K562 (cell line): ENCODE data around the gene KRTCAP2. TPM values are rescaled to one million over a fixed set of nuclear protein-coding genes. Genes with fewer than 3 reads are reported as not detected.
A peak's percentile ranks its signal among the peaks of the same experiment; 100 is the strongest.

Source experiments
- ELF1 ChIP-seq: fragments of 200-800 bp; sonication (Bioruptor generic); IDR thresholded peaks from 2 replicates; pipeline ENCODE4 v1.6.1; 2016; ENCODE audit warnings: missing genetic modification characterization, missing compliant biosample characterization
- HMG20B ChIP-seq: fragments of 250-450 bp; sonication (Bioruptor Pico); IDR thresholded peaks from 2 replicates; pipeline ENCODE4 v1.5.0; 2021; ENCODE audit warnings: mild to moderate bottlenecking
- KDM1A ChIP-seq, 2 experiments: fragments of 450-650 bp; IDR thresholded peaks; 2 replicates each; pipeline ENCODE4 v1.6.1; 2016; ENCODE audit warnings: mild to moderate bottlenecking in 2 of 2
- LARP7 ChIP-seq: fragments of 450-650 bp; IDR thresholded peaks from 2 replicates; pipeline ENCODE4 v1.6.1; 2016
- MYC ChIP-seq, 2 experiments: fragments of 250-450 bp in 1 of 2; sonication (Bioruptor Pico) in 1 of 2; IDR thresholded peaks; 2 replicates each; pipeline versions ENCODE4 v1.5.1 to v1.6.1; 2012 to 2021; ENCODE audit warnings: low read depth in 2 of 2, borderline replicate concordance in 1 of 2, improper control_type of control experiment in 1 of 2, low read length in 1 of 2, mild to moderate bottlenecking in 1 of 2, moderate library complexity in 1 of 2
- TGIF2 ChIP-seq: sonication (generic); formaldehyde crosslinking; IDR thresholded peaks from 2 replicates; pipeline ENCODE4 v1.8.1; 2022; ENCODE audit warnings: mild to moderate bottlenecking, missing genetic modification reagents, moderate library complexity
- ZNF766 ChIP-seq: fragments of 200-800 bp; sonication (Bioruptor generic); conservative IDR thresholded peaks from 2 replicates; pipeline ENCODE4 v1.6.1; 2016; ENCODE audit warnings: missing genetic modification characterization, missing compliant biosample characterization
- polyA plus RNA-seq, 8 experiments: library from polyadenylated mRNA; depleted of rRNA in 4 of 8; stranded (reverse) in 5 of 8; unstranded in 3 of 8; fragments of >200 nt; fragmentation: Nextera tagmentation in 2 of 8; fragmentation: Illumina TruSeq in 1 of 8; extraction: Ambion mirVana in 2 of 8; extraction: Trizol in 1 of 8; gene quantifications; 2 replicates each; pipeline versions ENCODE4 v1.2.1 to v1.2.3, GENCODE V29; 2011 to 2014; ENCODE audit warnings: inconsistent platforms in 1 of 8, missing spikeins in 1 of 8
- total RNA-seq, 7 experiments: library from RNA; depleted of rRNA in 6 of 7; stranded (reverse); fragments of >200 nt in 6 of 7; fragmentation: Illumina TruSeq in 2 of 7; extraction: Trizol in 2 of 7; gene quantifications; 2 replicates each; pipeline versions ENCODE4 v1.2.1 to v1.2.3, GENCODE V29; 2011 to 2021; ENCODE audit warnings: low replicate concordance in 1 of 7
- TF ChIP-seq, protein P1 (sequence below), 2 experiments: fragments of 450-650 bp; formaldehyde crosslinking in 1 of 2; IDR thresholded peaks; 2 replicates each; pipeline versions ENCODE4 v1.4.0 to v1.6.1; 2014 to 2020; ENCODE audit warnings: mild to moderate bottlenecking in 2 of 2, borderline replicate concordance in 1 of 2, low read depth in 1 of 2
- TF ChIP-seq, protein P2 (sequence below): fragments of 450-650 bp; conservative IDR thresholded peaks from 2 replicates; pipeline ENCODE4 v1.6.1; 2016; ENCODE audit warnings: missing genetic modification characterization, low read depth, mild to moderate bottlenecking, missing compliant biosample characterization, moderate library complexity
- TF ChIP-seq, protein P3 (sequence below): fragments of 250-450 bp; sonication (Bioruptor Pico); IDR thresholded peaks from 2 replicates; pipeline ENCODE4 v1.8.0; 2021; ENCODE audit warnings: mild to moderate bottlenecking, moderate library complexity
- TF ChIP-seq, protein P4 (sequence below): fragments of 200-800 bp; sonication (Bioruptor generic); IDR thresholded peaks from 2 replicates; pipeline ENCODE4 v1.6.1; 2017; ENCODE audit warnings: missing genetic modification characterization, missing compliant biosample characterization
- TF ChIP-seq, protein P5 (sequence below): fragments of 450-650 bp; formaldehyde crosslinking; IDR thresholded peaks from 2 replicates; pipeline ENCODE4 v1.4.0; 2022; ENCODE audit warnings: missing genetic modification characterization

KRTCAP2 gene
- total and polyA plus RNA-seq, 9 of the 15 experiments (the other 6 are each of a cell fraction or from before 2014, with no cell fraction given) = 126 to 436 (median 244) TPM

DNA sequence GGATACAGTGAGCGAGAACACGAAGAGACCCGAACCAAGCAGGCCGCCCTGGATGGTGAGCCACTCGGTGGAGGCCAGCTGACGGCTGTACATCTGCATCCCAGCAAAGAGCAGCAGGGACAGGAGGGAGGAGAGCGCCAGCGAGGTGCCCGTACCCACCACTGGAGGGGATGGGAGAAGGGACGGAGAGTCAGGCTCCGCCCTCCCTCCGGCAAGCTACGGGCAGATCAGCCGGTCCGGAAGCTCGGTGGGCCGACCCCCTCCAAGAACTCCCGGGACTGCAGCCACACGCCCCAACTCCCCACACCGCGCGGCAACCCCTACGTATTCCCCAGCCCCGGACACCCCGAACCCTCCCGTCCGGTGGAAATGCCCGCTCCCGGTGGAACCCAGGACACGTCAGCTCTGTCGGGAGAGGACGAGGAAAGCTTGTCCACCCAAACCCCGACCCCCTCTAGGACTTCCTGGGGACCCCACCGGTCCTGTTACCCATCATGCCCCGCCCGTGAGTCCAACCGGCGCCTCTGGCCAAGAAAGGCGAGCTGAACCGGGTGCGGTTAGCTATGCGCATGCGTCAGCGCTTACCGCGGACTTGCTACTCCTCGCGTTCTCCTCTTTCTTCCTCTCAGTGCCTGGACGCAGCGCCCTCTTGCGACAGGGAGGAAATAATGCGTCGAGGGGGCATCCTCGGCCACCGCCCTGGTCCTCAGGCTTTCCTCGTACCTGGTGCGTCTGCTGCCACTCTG lies at the start of gene KRTCAP2 (continued):
- TF ChIP-seq, protein P1, sequence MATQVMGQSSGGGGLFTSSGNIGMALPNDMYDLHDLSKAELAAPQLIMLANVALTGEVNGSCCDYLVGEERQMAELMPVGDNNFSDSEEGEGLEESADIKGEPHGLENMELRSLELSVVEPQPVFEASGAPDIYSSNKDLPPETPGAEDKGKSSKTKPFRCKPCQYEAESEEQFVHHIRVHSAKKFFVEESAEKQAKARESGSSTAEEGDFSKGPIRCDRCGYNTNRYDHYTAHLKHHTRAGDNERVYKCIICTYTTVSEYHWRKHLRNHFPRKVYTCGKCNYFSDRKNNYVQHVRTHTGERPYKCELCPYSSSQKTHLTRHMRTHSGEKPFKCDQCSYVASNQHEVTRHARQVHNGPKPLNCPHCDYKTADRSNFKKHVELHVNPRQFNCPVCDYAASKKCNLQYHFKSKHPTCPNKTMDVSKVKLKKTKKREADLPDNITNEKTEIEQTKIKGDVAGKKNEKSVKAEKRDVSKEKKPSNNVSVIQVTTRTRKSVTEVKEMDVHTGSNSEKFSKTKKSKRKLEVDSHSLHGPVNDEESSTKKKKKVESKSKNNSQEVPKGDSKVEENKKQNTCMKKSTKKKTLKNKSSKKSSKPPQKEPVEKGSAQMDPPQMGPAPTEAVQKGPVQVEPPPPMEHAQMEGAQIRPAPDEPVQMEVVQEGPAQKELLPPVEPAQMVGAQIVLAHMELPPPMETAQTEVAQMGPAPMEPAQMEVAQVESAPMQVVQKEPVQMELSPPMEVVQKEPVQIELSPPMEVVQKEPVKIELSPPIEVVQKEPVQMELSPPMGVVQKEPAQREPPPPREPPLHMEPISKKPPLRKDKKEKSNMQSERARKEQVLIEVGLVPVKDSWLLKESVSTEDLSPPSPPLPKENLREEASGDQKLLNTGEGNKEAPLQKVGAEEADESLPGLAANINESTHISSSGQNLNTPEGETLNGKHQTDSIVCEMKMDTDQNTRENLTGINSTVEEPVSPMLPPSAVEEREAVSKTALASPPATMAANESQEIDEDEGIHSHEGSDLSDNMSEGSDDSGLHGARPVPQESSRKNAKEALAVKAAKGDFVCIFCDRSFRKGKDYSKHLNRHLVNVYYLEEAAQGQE (IDR thresholded peaks at IDR 0.05; ENCODE audit: borderline replicate concordance) = peak; percentile 4; the same call in 1 of the 2 replicates
- TF ChIP-seq, protein P1 (CRISPR knock-in tag; IDR thresholded peaks at IDR 0.05; ENCODE audit: low read depth) = no peak
- TF ChIP-seq HMG20B (CRISPR knock-in tag) (no peak), LARP7 (no peak), MYC (IDR thresholded peaks at IDR 0.05; ENCODE audit: low read depth, low read length) (peak; percentile 66), MYC (CRISPR knock-in tag; IDR thresholded peaks at IDR 0.05; ENCODE audit: borderline replicate concordance, low read depth) (no peak), TGIF2 (CRISPR knock-in tag) (no peak), KDM1A (IDR thresholded peaks at IDR 0.05) (no peak), ZNF766 (CRISPR knock-in tag) (no peak; the same call in 1 of the 2 replicates), ELF1 (tag) (peak; percentile 58; the same call in 1 of the 2 replicates)
- TF ChIP-seq, protein P2, sequence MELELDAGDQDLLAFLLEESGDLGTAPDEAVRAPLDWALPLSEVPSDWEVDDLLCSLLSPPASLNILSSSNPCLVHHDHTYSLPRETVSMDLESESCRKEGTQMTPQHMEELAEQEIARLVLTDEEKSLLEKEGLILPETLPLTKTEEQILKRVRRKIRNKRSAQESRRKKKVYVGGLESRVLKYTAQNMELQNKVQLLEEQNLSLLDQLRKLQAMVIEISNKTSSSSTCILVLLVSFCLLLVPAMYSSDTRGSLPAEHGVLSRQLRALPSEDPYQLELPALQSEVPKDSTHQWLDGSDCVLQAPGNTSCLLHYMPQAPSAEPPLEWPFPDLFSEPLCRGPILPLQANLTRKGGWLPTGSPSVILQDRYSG (tag) = no peak
- TF ChIP-seq, protein P3, sequence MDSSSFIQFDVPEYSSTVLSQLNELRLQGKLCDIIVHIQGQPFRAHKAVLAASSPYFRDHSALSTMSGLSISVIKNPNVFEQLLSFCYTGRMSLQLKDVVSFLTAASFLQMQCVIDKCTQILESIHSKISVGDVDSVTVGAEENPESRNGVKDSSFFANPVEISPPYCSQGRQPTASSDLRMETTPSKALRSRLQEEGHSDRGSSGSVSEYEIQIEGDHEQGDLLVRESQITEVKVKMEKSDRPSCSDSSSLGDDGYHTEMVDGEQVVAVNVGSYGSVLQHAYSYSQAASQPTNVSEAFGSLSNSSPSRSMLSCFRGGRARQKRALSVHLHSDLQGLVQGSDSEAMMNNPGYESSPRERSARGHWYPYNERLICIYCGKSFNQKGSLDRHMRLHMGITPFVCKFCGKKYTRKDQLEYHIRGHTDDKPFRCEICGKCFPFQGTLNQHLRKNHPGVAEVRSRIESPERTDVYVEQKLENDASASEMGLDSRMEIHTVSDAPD = no peak
- TF ChIP-seq, protein P4, sequence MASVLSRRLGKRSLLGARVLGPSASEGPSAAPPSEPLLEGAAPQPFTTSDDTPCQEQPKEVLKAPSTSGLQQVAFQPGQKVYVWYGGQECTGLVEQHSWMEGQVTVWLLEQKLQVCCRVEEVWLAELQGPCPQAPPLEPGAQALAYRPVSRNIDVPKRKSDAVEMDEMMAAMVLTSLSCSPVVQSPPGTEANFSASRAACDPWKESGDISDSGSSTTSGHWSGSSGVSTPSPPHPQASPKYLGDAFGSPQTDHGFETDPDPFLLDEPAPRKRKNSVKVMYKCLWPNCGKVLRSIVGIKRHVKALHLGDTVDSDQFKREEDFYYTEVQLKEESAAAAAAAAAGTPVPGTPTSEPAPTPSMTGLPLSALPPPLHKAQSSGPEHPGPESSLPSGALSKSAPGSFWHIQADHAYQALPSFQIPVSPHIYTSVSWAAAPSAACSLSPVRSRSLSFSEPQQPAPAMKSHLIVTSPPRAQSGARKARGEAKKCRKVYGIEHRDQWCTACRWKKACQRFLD = peak; percentile 62; the same call in 1 of the 2 replicates
- TF ChIP-seq, protein P5, sequence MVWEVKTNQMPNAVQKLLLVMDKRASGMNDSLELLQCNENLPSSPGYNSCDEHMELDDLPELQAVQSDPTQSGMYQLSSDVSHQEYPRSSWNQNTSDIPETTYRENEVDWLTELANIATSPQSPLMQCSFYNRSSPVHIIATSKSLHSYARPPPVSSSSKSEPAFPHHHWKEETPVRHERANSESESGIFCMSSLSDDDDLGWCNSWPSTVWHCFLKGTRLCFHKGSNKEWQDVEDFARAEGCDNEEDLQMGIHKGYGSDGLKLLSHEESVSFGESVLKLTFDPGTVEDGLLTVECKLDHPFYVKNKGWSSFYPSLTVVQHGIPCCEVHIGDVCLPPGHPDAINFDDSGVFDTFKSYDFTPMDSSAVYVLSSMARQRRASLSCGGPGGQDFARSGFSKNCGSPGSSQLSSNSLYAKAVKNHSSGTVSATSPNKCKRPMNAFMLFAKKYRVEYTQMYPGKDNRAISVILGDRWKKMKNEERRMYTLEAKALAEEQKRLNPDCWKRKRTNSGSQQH (CRISPR knock-in tag) = no peak
